Stimulated activated CD4-positive, alpha-beta T cell treated with anti-CD3 and anti-CD28 coated beads, Interleukin-1b, Interleukin-23, amount 100 ng/mL, for 24 hours (primary cell): ENCODE measurements around the gene KCNMA1.

Source experiments
- DNase-seq, 4 experiments: peaks; one replicate each; pipeline ENCODE4 v3.0.0-alpha.2; 2020; ENCODE audit warnings: low read depth in 4 of 4, low spot score in 1 of 4

The KCNMA1 gene

DNA sequence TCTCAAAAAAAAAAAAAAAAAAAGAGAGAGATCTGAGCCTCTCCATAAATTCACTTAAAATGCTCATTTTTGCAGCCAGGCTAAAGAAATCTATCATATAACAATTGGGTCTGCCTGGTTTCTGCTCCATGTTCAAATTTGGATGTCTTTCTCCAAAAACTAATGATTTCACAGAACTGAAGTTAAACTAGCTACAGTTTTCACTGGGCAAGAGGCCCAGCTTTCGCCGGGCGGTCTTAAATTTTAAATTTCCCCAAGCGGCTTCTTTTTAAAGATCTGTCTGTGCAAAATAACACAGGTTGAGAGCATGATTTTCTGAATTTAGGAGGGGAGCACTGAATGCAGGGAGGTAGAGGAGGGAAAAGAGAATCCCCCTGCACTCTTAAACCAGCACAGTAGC, 603.4 kb downstream of the KCNMA1 start:
- DNase-seq, result no peak

- no peak for DNase-seq
Measured at GRCh38 chr10:77032188-77032570, 605.4 kb downstream of the KCNMA1 start.

GRCh38 chr10:77031531-77032187, 605.9 kb downstream of the KCNMA1 start:
- DNase-seq, result no peak

DNA sequence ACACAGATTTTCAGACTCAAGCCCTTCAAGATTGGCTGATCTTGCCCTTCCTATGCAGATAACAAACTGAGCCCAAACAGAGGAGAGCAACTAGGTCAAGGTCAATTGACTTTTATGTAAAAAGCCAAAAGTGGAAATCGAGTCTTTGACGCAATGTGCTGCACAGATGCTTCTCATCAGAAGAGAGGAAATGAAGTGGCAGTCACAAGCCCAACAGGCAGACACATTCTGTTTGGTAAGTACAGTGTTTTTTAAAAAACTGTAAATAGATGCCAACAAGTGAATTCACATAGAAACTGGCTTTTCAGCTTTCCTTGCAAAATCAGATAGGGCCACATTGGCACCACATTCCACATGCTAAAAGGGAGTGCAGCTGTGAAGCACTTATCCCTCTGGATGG, 606.6 kb downstream of the KCNMA1 start:
- DNase-seq, result no peak

GRCh38 chr10:77029777-77030717, 607.6 kb downstream of the KCNMA1 start:
- DNase-seq, result no peak

GRCh38 chr10:77028042-77028441, 609.6 kb downstream of the KCNMA1 start:
- DNase-seq, result no peak

- no peak for DNase-seq
Measured at GRCh38 chr10:77027576-77027975, 610.0 kb downstream of the KCNMA1 start.

DNA sequence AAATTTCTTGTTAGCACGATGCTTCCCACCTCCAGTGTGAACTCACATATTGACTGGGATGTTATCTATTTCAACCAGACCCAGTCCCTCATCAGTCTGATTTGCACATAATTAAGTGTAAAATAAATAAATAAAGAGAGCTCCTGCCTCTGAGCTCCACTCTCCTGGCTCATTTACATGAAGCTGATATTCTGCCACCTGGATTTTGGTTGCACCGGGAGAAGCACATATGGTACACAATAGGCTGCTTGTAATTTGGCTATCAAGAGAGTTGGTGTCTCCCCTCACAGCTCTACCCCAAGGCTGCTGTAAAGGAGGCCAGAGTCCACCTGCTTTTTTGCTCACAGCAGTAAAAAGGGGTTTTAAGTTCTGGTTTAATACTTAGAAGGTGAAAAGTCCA, 610.5 kb downstream of the KCNMA1 start:
- no peak for DNase-seq

DNA sequence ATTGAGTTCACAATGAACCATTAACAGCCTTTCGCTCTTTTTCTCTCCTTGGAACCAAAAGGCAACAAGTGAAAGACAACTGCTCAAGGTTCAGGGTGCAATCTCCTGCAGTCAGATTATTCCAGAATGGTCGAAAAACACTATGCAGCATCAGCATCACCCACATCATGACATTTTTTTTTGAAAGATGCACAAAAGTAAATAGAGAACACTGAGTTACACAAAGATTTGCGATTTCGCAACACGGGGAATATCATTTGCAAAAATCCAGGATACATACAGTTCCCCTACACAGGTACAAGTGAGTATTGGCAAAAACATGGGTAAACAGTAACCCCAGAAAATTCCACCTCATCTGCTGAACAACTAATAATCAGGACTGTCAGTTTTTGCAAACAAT, 611.5 kb downstream of the KCNMA1 start:
- no peak for DNase-seq

GRCh38 chr10:77024461-77024860, 613.1 kb downstream of the KCNMA1 start:
- no peak for DNase-seq

DNA sequence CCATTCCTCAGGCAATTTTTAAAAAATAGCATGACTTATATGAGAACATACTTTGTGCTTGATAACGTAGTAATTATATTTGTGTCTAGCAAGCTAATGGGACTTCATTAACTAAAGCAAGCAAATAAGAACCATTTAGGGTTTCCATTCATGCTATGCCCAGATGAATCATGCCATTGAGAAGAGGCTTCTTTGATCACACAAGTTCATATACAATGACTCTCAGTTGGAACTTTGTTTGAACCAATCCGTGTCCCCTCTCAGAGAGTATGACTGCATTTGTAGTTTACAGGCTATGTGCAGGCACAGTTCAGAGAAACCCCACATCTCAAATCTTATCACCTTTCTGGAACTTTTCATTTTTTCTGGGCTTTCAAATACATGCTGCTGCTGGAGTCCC, 614.2 kb downstream of the KCNMA1 start:
- no peak for DNase-seq

- DNase-seq, result no peak
Measured at GRCh38 chr10:77022671-77023070, 614.9 kb downstream of the KCNMA1 start.

GRCh38 chr10:77021966-77022490, 615.6 kb downstream of the KCNMA1 start:
- no peak for DNase-seq

DNA sequence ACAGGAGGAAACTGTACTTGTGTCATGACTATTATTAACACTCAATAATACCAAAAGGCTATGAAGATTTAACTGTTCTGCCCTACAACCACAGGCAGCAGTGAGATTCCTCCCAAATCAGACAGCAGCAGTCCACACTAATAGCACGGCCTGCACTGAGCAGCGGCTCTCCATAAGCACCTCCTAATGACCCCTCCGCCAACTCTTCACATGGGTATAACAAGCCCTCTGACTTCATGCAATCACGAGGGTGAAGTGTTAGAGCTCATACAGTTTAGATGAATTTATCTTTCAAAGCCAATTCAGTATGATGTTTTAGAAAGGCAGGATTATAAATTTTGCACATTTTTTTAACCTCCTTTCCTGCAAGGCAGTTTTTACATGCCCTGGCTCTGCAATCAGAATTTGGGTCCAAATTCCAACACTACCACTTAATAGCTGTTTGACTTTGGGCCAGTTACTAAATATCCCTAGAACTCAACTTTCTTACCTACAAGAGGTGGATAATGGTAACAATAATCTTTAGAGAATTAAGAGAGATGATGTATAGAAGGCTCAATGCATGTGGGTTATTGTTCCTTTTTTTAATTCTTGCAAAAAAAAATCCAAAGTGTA, 617.1 kb downstream of the KCNMA1 start:
- no peak for DNase-seq

DNA sequence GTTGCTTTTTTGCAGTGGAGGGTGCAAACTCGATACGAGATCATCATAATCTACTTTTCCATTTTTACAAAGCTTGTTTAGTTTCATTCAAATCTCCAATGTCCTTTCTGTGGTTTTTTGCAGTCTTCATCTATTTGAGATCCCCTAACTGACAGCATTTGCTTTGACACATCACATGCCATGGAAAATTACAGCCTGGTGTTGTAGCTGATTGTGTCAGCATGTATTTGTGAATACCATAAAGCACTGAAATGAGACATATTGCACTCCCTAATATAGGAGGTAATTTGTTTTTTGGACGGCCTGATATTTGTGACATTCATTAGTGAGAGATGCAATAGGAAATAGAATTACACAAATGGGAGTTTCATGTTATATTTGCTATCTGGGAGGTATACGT, 620.8 kb downstream of the KCNMA1 start:
- DNase-seq, result no peak

DNA sequence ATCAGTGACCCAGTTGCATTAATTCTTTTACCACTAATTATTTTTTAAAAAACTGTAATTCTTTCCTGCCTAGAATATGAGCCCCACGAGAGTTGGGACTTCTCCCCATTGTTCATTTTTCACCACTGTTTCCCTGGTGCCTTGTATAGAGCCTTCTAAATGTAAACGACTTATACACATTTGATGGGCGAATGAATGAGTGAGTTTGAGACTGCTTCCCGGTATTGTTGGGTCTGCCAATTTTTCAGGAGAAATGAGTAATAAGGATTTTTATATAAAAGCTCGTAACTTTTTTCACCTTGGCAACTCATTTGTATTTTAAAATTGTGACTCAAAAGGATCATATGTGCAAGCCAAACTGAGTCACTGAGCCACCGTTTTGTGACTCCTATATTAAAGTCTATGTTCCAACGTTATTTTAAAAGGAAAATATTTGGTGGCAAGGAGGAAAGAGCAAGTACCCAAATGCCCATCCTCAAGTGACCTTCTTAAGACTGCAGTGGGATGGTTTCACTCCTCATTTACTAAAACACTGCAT, 621.3 kb downstream of the KCNMA1 start:
- DNase-seq, result no peak

DNA sequence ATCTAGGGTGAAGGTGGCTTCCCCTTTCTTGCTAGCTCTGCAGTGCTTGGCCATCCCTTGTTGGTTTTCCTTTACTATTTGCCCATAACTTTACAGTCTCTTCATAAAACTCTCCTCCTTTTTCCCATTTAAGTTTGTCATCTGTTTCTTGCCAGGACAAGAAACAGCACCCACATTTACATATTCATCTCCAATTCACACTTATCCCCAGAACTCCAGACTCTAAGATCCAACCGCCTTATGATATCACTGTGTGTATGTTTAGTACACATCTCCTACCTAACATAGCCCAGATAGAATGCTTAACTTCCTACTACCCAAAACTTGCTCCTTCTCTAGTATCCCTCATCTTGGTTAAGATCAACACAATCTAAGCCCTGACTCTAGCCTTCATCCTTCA, 622.2 kb downstream of the KCNMA1 start:
- DNase-seq, result no peak

- DNase-seq, result no peak
Measured at GRCh38 chr10:77012812-77013500, 624.7 kb downstream of the KCNMA1 start.

DNA sequence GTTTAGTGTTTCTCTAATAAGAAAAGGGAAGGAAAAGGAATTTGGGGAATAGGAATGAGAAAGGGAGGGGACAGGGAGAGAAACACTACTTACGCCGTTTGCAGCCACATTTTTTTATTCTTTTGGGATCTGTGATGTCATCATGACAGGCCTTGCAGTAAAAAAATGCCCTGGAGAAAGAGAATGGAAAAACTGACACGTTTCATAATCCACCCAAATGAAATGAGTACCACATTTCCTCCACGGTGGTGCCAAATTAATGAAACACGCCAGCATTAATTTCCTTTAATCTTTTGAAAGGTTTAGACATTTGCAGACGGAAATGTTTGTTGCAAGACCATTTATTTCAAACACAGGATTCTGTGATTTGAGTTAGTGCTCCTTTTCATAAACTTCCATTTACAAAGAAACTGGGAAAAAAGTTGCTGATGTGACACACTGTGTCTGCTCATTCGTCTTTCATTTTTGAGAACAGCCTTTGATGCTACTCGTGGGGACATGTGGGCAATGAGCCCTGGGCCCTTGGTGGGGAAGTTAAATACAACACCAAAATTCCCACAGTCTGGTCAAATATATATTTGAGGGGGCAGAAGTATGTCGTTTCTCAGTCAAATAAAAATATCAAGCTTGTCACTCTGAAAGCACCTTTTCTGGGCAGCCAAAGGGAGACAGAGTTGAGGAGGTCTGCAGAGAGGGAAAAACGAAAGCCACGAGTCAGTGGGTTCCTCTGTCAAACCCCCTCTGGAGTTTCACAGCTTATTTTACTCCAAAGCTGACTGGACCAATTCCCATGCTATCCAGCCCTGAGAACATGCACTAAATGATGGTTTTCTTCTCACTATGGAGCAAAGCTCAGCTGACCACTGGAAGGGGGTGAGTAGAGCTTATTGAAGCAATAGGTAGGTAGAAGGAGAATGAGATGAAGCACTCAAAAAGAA, 625.5 kb downstream of the KCNMA1 start:
- DNase-seq, result no peak

DNA sequence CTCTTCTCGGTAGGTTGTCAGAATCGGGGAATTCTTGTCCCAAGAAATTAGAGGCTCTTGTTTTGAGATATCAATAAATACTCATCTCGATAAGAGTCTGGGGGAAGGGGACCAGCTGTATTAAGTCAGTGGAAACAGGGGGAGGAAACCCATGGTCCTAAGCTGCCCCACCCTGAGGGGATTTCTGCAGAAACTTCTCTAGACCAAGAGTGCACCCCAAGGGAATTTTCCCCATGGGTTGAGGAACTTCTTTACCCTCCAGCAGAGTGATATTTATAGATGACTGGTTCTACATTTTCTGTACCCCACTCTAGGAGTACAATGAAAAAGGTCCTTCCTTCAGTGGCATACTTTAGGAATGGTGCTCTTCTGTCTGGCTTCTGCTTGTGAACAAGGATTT, 627.2 kb downstream of the KCNMA1 start:
- no peak for DNase-seq
